Stimulated activated CD8-positive, alpha-beta memory T cell treated with anti-CD3 and anti-CD28 coated beads, Interleukin-4, amount 100 ng/mL, for 24 hours (primary cell): ENCODE measurements around the gene MREG.
"Not testable (repeated sequence)": the region's sequence is repeated elsewhere in the genome, so short reads cannot be mapped to it uniquely, and the experiment has no call there.

Experiments
- DNase-seq: peaks from one replicate; pipeline ENCODE4 v3.0.0-alpha.2; 2020; ENCODE audit warnings: low read depth

Gene MREG

GRCh38 chr2:215988556-215989207, 24.7 kb downstream of the MREG start:
- not testable (repeated sequence) for DNase-seq

GRCh38 chr2:215985257-215985656, 28.1 kb downstream of the MREG start:
- no peak for DNase-seq

GRCh38 chr2:215984661-215985060, 28.7 kb downstream of the MREG start:
- no peak for DNase-seq

GRCh38 chr2:215983581-215984351, 29.6 kb downstream of the MREG start:
- no peak for DNase-seq

GRCh38 chr2:215982465-215982875, 30.9 kb downstream of the MREG start:
- no peak for DNase-seq

- DNase-seq, result no peak
Observed at GRCh38 chr2:215981115-215981514, 32.2 kb downstream of the MREG start.

- DNase-seq, result no peak
Observed at GRCh38 chr2:215979620-215980019, 33.7 kb downstream of the MREG start.

GRCh38 chr2:215974700-215975429, 38.5 kb downstream of the MREG start:
- DNase-seq, result no peak

GRCh38 chr2:215973954-215974699, 39.2 kb downstream of the MREG start:
- DNase-seq, result no peak

GRCh38 chr2:215973145-215973792, 40.1 kb downstream of the MREG start:
- DNase-seq, result no peak

GRCh38 chr2:215971671-215972070, 41.7 kb downstream of the MREG start:
- DNase-seq, result no peak

GRCh38 chr2:215970894-215971293, 42.5 kb downstream of the MREG start:
- not testable (repeated sequence) for DNase-seq

- no peak for DNase-seq
Observed at GRCh38 chr2:215970425-215970824, 42.9 kb downstream of the MREG start.

- no peak for DNase-seq
Observed at GRCh38 chr2:215969131-215969841, 44.1 kb downstream of the MREG start.

- DNase-seq, result no peak
Observed at GRCh38 chr2:215968499-215968898, 44.9 kb downstream of the MREG start.

- DNase-seq, result no peak
Observed at GRCh38 chr2:215967590-215968378, 45.6 kb downstream of the MREG start.

- no peak for DNase-seq
Observed at GRCh38 chr2:215966951-215967350, 46.4 kb downstream of the MREG start.

- DNase-seq, result no peak
Observed at GRCh38 chr2:215966274-215966673, 47.1 kb downstream of the MREG start.

- DNase-seq, result no peak
Observed at GRCh38 chr2:215965532-215966165, 47.7 kb downstream of the MREG start.

- no peak for DNase-seq
Observed at GRCh38 chr2:215961981-215962380, 51.4 kb downstream of the MREG start.
